SKM-1 (cell line): ENCODE data around the gene RAC3.

Experiments
- DNase-seq: peaks from one replicate; lab custom pipeline; 2025; ENCODE audit not compliant: unreplicated experiment; lab: John Stamatoyannopoulos, UW

Gene RAC3

GRCh38 chr17:82012261-82012639 is 19.2 kb upstream of the RAC3 start:
- DNase-seq: no peak

GRCh38 chr17:82012640-82013295 is 18.7 kb upstream of the RAC3 start:
- DNase-seq: no peak

DNA sequence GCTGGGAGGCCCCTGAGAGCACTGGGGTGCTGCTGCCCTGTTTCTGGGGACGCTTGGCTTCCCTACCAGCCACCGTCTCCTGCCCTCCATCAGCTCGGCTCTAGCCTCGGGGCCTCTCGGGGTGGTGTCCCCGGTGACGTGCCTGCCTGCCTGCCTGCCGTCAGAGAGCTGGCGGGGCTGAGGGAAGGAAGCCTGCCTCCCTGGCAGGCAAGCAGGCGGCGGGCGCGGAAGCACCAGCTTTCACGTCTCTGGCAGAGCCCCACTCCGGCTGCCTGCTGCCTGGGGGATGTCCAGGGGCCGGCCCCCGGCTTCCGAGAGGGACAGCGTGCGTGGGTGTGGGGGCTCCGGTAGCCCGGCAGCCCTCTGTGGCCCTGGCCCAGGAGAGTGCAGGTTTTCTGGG is 18.1 kb upstream of the RAC3 start:
- no peak for DNase-seq

- DNase-seq: no peak
These were observed 17.6 kb upstream of the RAC3 start for GRCh38 chr17:82013772-82014321.

GRCh38 chr17:82014432-82014831 is 17.0 kb upstream of the RAC3 start:
- no peak for DNase-seq

DNA sequence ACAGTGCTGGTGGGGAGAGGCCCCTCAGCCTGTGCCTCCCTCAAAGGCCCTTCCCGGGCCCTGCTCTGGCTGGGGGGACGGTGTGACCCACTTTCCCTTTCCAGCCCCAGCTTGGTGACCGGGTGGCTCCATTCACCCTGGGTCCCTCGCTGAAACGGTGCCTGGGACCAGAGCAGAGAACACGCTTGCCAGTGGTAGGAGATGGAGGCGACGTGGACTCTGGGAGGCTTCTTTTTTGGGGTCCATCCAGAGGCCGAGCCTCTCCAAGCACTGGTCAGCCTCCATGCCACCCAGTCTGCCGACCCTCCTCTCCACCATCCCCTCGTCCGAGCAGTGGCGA is 16.5 kb upstream of the RAC3 start:
- DNase-seq: no peak

- no peak for DNase-seq
These were observed 16.0 kb upstream of the RAC3 start for GRCh38 chr17:82015311-82015971.

GRCh38 chr17:82016061-82016874 is 15.2 kb upstream of the RAC3 start:
- DNase-seq: no peak

DNA sequence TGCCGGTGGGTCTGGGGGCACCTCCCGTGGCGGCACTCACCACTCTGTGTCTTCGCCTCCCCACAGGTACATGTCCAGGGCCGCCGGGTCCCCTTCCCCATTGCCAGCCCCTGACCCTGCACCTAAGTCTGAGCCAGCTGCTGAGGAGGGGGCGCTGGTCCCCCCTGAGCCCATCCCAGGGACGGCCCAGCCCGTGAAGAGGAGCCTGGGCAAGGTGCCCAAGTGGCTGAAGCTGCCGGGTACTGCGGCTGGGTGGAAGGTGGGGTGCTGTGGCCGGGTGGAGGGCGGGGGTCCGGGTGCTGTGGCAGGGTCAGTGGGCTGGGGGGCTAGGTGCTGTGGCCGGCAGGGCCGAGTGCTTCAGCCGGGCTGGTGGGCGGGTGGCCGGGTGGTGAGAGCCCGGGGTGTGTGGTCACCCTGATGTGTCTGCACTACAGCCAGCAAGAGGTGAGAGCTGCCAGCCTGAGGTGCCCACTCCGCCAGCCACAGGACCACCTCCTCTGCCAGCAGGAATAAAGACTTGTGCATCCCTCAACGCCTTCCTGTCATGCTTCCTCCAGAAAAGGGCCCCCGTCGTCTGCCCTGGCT is 14.5 kb upstream of the RAC3 start:
- no peak for DNase-seq

GRCh38 chr17:82017612-82018151 is 13.8 kb upstream of the RAC3 start:
- DNase-seq: no peak

DNA sequence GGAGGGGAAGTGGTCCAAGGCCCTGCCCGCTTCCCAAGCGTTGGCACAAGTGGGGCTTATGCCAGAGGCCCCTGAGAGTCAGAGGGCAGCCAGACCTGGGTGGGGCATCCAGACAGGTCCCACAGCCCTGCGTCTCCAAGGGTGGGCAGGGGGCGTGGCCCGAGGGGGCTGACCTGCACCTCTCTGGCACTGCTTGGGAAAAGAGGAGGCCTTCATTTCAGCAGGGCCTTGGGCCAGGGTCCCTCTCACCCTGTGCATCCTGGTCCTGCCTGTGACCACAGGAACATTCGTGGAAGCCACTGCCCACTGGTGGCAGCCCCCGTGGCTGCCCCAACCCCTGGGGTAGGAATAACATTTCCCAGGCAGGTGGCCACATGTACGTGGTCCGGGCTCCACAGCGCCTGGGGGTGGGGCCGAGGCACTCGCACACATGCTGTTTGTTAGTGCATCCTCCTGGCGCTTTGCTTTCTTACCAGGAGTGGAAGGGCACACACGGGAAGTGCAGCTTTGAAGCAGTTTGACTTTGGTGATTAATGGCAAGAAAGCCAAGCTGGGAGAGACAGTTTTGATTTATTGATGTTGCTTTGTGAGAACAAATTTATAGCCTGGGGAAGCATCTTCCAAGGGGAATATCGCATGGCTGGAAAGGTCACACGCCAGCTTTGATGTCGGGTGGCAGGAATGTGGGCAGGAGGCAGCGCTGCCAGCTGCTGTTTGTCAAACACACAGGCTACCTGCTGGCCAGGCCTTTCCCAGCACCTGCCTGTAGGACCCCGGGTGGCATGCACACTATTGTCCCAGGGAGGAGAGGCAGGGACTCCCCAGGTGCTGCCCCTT is 13.1 kb upstream of the RAC3 start:
- DNase-seq: no peak

DNA sequence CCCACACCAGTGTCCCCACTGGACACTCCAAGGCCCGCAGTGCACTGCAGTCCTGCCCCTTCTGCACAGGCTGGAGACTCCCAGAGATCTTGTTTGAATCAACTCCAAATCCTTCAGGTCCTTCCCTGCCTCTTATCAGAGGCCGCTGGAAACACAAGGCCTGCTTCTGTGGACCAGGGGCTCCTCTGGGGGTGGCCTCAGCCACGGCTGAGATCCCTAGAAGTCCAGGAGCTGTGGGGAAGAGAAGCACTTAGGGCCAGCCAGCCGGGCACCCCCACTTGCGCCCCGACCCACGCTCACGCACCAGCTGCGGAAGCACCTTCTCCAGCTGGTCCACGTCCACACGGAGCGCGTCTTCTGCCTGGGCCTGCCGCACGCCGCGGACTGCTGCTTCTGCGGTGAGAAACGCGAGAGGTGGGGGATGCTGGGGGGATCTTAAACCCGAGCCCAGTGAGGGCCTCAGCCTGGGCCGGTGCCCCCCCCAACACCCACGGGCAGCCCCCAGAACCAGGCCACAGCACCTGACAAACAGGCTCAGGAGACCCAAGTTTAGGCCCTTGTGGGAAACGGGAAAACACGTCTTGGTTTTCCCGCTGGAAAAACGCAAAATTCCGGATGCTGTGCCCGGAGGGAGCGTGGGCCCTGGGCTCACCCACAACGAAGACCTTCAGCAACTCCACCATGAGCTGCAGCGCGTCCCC is 12.3 kb upstream of the RAC3 start:
- no peak for DNase-seq

DNA sequence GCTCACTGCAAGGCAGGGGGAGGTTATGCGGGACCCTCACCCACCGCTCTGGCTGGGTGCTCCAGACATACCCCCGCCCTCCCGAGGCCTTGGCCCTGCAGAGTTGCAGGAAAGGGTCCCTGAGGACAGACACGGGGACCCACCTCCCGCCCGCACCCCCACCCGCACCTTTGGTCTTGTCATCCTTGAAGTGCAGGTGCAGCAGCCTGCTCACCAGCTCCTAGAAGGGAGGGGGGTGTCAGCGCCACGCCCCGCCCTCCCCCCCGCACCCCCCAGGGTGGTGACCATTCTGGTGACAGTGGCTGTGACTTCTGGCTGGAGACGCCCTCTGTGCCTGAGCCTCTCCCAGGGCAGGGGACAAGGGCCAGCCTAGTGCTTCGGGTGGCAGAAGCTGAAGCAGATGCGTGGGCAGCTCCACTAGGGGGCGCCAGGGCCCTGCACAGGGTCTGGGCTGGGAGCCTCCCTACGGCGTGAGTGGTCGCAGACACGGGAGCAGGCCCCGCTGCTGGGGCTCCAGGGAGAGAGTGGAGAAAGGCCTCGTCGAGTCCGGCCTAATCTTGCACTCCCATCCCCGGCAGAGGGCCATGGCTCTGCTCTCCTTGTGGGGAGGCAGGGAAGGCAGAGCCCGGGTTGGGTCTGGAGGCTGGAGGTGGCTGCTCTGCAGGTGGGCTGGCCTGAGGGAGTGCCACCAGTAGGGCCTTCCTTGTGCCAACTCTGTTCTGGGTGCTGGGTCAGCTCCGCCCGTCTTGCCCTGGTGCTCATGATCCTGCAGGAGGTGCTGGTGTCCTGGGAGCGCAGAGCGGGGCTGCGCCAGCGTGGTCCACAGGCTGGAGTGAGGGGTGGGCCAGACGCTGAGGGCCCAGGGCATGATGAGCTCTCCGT is 11.5 kb upstream of the RAC3 start:
- DNase-seq: peak; percentile 42

DNA sequence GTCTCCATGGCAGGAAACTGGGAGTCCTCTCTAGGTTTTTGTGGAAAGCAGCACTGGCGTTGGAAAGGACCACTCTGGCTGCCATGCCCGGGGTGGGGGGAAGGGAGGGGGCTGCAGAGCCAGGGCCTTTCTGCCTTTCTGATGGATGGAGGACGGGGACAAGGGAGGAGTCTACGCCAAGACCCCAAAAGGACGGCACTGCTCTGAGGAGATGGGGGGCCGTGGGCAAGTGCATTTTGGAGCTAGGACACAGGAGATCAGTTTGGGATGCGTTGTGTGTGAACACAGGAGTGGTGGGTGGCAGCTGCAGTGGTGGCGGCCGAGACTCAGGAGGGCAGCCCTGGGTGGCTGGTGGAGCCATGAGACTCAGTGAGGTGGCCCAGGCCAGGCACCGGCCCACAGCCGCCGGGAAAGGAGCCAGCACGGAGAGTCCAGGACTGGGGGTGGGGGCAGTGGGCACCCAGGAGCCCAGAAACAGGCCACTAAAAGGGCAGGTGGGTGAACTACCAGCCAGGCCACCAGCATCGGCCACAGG is 10.8 kb upstream of the RAC3 start:
- DNase-seq: no peak

GRCh38 chr17:82021107-82021899 is 10.2 kb upstream of the RAC3 start:
- no peak for DNase-seq

- no peak for DNase-seq
These were observed 9.6 kb upstream of the RAC3 start for GRCh38 chr17:82021900-82022309.

- no peak for DNase-seq
These were observed 9.0 kb upstream of the RAC3 start, which contains the start of gene CENPX for GRCh38 chr17:82022310-82022980. Gene CENPX, minus strand, starts transcription at chr17:82022878. Its CDS starts 17 bp downstream, at chr17:82022861.
